Sciatic nerve (tissue), 2 donors: ENCODE results near the gene ITGB2. TPM values are rescaled to one million over a fixed set of nuclear protein-coding genes. Genes with fewer than 3 reads are reported as not detected.

Experiments used
- ATAC-seq: fragments of 200-7000 bp; cut with Tn5 transposase; one replicate; pipeline ENCODE4 v1.9.1; 2020; ENCODE audit warnings: mild to moderate bottlenecking, moderate library complexity
- DNase-seq: peaks from one replicate; pipeline ENCODE4 v3.0.0-alpha.2; 2020; ENCODE audit warnings: low spot score
- intact Hi-C: fragments of 100-400 bp; cut with DNase I; formaldehyde crosslinking; loops from one replicate; pipeline ENCODE4 v1.14.2; 2022
- total RNA-seq: library from RNA; stranded (reverse); fragmentation: NEBNext Ultra II Directional; extraction: Animal tissue kit (Norgen Biotek cat#: 25700); gene quantifications from one replicate; pipeline ENCODE4 v1.2.1, GENCODE V29; 2021
- donor health status: DM: no; HTN: no; CAD: no.
- donor health status: DM: no; HTN: no; CAD: no.

ITGB2 gene
- total RNA-seq, 1 donor from 2014 or later: 56.7 TPM

- ATAC-seq: no peak
- intact Hi-C loops: no loop called here
- no peak for DNase-seq
Observed at GRCh38 chr21:44905016-44905727, 15.5 kb downstream of the ITGB2 start.

GRCh38 chr21:44904141-44904923, 16.4 kb downstream of the ITGB2 start:
- ATAC-seq (no peak), DNase-seq (no peak)
- intact Hi-C loops: no loop called here

- intact Hi-C loops: no loop called here
- DNase-seq (no peak), ATAC-seq (no peak)
Observed at GRCh38 chr21:44903689-44904088, 17.0 kb downstream of the ITGB2 start.

- DNase-seq: no peak
- intact Hi-C loops: no loop called here
- ATAC-seq: no peak
Observed at GRCh38 chr21:44903050-44903685, 17.5 kb downstream of the ITGB2 start.

DNA sequence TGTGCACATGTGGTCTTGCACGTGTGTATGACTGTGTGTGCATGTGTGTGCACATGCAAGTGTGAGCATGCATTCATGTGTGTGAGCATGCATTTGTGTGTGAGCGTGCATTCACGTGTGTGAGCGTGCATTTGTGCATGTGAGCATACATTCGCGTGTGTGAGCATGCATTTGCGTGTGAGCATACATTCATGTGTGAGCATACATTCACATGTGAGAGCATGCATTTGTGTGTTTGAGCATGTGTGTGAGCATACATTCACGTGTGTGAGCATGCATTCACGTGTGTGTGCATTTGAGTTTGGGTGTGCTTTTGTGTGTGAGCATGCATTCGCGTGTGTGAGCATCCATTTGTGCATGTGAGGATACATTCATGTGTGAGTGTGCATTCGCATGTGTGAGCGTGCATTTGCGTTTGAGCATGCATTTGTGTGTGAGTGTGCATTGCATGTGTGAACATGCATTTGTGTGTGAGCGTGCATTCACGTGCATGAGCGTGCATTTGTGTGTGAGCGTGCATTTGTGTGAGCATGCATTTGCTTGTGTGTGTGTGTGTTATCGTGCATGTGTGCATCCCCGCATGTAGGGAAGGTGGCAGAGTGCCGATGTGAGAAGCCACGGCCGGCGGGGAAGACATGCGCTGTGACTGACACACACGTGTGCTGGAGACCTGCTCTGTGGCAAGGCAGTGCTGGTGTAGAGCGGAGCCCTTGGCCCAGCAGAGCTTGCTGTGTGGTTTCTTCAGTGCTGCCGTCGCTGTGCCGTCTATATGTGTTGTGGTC, 18.2 kb downstream of the ITGB2 start:
- no peak for ATAC-seq
- intact Hi-C loops: no loop called here
- no peak for DNase-seq

DNA sequence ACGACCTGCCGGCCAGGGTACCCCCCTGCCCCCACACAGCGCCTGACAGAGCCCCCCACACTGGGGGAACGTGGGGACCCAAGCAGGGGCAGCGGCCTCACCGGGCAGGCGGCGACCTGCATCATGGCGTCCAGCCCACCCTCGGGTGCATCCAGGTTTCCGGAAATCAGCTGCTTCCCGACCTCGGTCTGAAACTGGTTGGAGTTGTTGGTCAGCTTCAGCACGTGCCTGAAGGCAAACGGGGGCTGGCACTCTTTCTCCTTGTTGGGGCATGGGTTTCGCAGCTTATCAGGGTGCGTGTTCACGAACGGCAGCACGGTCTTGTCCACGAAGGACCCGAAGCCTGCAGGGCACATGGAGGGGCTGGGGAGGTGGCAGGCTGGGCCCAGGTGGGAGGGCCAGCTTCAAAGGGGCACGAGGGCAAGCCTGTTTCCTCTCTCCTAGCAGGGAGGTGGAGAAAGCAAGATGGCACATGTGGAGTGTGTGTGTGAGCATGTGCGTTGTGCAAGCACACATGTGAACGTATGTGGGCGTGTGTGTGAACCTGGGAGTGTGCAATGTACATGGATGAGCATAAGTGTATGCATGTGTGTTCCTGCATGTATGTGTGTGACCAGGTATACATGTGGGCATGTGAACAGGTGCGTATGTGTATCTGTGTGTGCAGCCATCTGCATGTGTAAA, 19.2 kb downstream of the ITGB2 start:
- no peak for DNase-seq
- intact Hi-C loops: no loop called here
- no peak for ATAC-seq

GRCh38 chr21:44900559-44901251, 20.0 kb downstream of the ITGB2 start:
- intact Hi-C loops: no loop called here
- ATAC-seq (no peak), DNase-seq (no peak)

DNA sequence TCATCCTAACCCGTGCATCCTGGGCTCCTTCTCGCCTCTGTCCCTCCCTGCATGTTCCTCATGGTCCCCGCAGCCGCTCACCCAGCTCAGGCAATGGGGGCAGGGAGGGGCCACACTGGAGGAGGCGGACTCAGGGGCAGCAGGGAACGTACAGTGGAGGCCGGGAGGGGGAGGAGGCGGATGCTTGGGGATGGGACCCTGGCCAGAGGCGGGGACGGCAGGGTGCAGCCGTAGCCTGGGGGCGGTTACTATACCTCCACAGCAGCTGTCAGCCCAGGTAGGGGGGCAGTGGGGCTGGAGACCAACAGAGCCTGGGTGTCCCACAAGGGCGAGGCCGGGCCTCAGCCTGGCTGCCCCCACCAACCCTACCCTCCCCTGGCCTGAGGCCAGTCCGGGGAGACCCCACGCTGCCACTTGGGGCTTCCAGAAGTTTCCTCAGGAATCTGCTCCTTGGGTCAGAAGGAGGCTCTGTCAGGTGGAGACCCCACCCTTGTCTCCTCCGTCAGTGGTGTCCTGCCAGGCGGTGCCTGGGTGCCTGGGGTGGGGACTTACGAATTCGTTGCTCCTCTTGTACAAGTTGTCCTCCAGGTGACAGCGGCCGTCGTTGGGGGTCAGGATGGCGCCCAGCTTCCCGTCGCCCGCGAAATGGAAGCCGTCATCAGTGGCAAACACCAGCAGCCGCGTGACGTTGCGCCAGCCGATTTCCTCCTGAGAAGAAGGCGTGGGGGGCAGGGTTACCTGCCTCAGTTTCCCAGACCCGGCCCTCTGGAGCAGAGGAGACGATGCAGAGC, 20.7 kb downstream of the ITGB2 start:
- DNase-seq (no peak), ATAC-seq (no peak)
- intact Hi-C loops: no loop called here

GRCh38 chr21:44898851-44899767, 21.6 kb downstream of the ITGB2 start:
- DNase-seq (no peak), ATAC-seq (no peak)
- intact Hi-C loops: no loop called here

DNA sequence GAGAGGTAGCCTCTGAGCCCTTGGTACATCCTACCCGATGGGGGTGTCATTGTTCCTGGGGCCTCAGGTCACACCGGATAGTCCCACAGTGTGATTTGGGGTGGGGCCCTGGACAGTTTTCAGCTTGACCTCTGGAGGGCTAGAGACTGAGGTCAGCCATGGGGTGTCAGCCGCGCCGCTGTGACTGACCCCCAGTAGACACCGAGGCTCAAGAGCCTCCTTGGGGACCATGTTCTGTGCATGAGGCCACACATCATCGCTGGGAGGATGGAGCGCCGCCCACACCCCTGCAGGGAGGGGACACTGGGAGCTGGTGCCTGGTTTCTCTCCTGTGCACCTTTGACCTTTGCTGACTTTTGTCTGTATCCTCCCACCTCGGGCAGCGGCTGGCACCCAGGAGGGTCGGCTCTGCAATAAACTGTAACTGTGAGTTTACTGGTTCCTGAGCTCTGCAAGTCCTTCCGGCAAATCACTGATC, 22.6 kb downstream of the ITGB2 start:
- ATAC-seq (no peak), DNase-seq (no peak)
- intact Hi-C loops: no loop called here

DNA sequence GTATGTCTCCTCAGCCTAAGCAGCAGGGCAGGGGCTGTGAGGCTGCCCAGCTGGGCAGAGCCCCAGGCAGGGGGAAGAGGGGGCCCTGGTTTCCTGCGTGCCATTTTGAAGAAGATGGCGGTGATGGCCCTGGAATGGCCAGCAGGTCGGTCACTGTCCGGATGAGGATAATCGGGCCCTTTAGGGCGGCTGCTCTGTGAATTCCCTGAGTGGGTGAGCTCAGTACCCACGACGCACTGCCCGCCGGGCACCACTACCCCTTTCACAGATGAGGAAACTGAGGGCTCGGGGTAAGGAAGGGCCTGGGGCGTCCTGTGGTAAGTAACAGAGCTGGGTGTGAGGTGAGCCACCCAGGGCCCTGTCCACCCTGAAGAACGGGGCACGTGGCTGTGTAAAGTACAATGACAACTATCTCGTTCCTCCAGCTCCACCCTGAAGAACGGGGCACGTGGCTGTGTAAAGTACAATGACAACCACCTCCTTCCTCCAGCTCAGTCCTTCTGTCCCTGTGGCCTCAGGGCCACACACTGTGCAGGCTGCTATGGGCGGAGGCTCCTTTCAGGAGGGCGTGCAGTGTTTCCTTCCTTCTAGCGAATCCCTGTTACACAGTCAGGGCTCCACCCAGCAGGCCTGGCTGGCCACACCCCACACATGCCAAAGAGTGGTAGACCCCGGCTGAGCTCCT, 23.2 kb downstream of the ITGB2 start:
- no peak for DNase-seq
- intact Hi-C loops: no loop called here
- ATAC-seq: no peak

DNA sequence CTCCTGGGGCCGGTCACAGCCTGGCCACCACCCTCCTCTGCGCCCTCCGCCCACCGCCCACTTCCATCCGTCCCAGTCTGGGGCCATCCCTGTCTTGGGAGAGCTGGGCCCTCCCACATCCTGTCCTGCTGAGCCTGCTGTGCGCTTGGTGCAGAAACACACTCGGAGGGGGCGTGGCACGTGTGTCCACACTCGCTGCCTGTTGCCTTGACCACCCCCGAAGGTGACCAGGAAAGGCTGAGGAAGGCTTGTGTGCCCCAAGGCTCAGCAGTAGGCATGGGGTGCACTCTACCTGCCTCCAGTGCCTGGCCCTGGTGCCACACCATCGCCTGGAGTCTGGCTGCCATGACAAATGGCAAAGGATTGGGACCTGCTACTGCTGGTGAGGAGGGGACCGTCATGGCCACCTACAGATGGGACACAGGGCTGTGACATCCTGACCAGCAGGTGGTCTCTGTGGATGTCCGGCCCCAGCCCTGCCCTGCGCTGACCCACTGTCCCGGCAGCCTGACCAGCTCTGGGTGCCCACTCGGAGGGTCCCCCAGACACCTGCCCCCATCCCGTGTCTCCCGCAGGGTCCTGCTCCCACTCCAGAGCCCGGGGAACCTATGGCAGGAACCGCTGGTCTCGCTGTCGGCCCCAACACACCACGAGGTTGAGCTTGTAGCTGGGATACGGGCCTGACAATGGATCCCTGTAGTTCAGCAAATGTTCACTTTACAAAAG, 24.0 kb downstream of the ITGB2 start:
- intact Hi-C loops: no loop called here
- no peak for DNase-seq
- no peak for ATAC-seq

GRCh38 chr21:44895859-44896258, 24.8 kb downstream of the ITGB2 start:
- ATAC-seq: no peak
- no peak for DNase-seq

GRCh38 chr21:44894687-44895302, 25.9 kb downstream of the ITGB2 start:
- DNase-seq (no peak), ATAC-seq (no peak)
- intact Hi-C loops: no loop called here

More at GRCh38 chr21:44895859-44896258, 24.8 kb downstream of the ITGB2 start:
- intact Hi-C loops: no loop called here
